ENCODE results near the gene PRKCE. TPM values are rescaled to one million over a fixed set of nuclear protein-coding genes. Genes with fewer than 3 reads are reported as not detected.

PRKCE gene
- polyA plus RNA-seq, 3 donors = 1.3 to 7.7 (median 2.3) TPM

DNA sequence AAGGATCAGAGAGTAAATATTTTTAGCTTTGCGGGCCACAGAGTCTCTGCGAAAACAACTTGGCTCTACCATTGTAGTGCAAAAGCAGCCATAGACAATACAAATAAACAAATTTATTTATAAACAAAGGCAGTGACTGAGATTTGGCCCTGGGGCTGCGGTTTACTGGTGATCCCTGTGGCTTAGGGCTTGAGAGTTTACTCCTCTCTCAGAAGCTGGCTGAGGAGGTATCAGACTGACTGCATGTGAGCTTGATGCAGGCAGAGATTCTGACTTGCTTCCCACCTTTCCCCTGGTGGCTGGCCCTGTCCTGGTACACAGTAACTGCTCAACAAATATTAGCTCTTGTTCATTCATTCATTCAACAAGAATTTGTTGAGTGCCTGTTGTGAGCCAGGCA is 81.5 kb downstream of the PRKCE start:
- H3K27ac Mint-ChIP-seq = no peak overlapping the region
- H3K36me3 ChIP-seq (replicated peaks in 1 of 2; ENCODE audit: control insufficient read depth in 1 of 2, insufficient read depth in 2 of 2, low read length in 2 of 2) = no peaks in the 10 kb centered on the region

DNA sequence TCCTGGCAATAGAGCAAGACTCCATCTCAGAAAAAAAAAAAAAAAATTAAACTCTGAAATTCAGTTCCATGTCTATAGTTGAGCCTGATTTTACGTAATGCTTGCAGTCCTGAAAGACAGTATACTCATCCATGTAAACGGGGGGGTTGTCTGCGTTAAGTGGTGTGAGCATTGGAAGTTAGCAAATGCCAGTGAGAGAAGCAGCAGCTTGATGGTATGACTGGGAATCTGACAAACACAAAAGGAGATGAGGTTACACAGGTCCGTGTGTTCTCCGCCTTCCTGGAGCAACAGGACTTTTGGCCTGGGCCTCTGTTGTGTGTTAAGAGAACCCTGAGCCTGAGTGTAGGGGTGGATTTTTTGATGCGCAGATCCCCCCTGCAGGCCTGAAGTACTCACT is 82.9 kb downstream of the PRKCE start:
- H3K79me2 ChIP-seq (ENCODE audit: insufficient read depth, low read length) = peaks cover 33% of the 10 kb centered on the region
- intact Hi-C loops (cut with micrococcal nuclease) = no loop called here
- H3K9me3 Mint-ChIP-seq = peaks cover 0 to 5% (median 0%) of the 10 kb centered on the region in 7 donors
- H3K27me3 Mint-ChIP-seq (ENCODE audit: low read depth in 3 of 3) = peaks cover 0 to 1% (median 0%) of the 10 kb centered on the region in 3 donors
- peaks cover 9% of the 10 kb centered on the region for H4K20me1 ChIP-seq (ENCODE audit: insufficient read depth, low read length)
- H3K36me3 ChIP-seq (replicated peaks in 1 of 2; ENCODE audit: control insufficient read depth in 1 of 2, insufficient read depth in 2 of 2, low read length in 2 of 2) = no peaks in the 10 kb centered on the region
- H3K4me3 Mint-ChIP-seq = no peak overlapping the region
- H3K9me3 ChIP-seq (replicated peaks in 1 of 2; ENCODE audit: control insufficient read depth in 1 of 2, insufficient read depth in 1 of 2, low read length in 2 of 2) = no peaks in the 10 kb centered on the region
- H2AFZ ChIP-seq (ENCODE audit: insufficient read depth, low read depth, low read length, poor library complexity, severe bottlenecking) = no peak overlapping the region
- no peaks in the 10 kb centered on the region for H3K27me3 ChIP-seq (ENCODE audit: control insufficient read depth in 2 of 2, insufficient read depth in 2 of 2, low read length in 2 of 2)
- no peak overlapping the region for H3K27ac Mint-ChIP-seq
- H3K4me3 ChIP-seq (replicated peaks in 1 of 3; ENCODE audit: low read depth in 2 of 3, low read length in 3 of 3) = no peak overlapping the region
- H3K4me2 ChIP-seq (replicated peaks; ENCODE audit: extremely low read depth, low read length, poor library complexity, severe bottlenecking) = no peak overlapping the region
- H3K4me1 ChIP-seq (ENCODE audit: control insufficient read depth in 1 of 2, insufficient read depth in 2 of 2, low read length in 2 of 2) = peaks cover 24 to 25% of the 10 kb centered on the region in 2 donors
- H3K27ac ChIP-seq (ENCODE audit: low read depth in 1 of 2, low read length in 2 of 2) = no peak overlapping the region
- peaks cover 6 to 12% of the 10 kb centered on the region in 2 donors for H3K36me3 Mint-ChIP-seq
- H3K4me1 Mint-ChIP-seq = peaks cover 33% of the 10 kb centered on the region
- TF ChIP-seq, protein P1, sequence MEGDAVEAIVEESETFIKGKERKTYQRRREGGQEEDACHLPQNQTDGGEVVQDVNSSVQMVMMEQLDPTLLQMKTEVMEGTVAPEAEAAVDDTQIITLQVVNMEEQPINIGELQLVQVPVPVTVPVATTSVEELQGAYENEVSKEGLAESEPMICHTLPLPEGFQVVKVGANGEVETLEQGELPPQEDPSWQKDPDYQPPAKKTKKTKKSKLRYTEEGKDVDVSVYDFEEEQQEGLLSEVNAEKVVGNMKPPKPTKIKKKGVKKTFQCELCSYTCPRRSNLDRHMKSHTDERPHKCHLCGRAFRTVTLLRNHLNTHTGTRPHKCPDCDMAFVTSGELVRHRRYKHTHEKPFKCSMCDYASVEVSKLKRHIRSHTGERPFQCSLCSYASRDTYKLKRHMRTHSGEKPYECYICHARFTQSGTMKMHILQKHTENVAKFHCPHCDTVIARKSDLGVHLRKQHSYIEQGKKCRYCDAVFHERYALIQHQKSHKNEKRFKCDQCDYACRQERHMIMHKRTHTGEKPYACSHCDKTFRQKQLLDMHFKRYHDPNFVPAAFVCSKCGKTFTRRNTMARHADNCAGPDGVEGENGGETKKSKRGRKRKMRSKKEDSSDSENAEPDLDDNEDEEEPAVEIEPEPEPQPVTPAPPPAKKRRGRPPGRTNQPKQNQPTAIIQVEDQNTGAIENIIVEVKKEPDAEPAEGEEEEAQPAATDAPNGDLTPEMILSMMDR (IDR thresholded peaks at IDR 0.05) = no peak
- no peak for DNase-seq
- 100% methylated on average over 3 of the region's 6 CpGs for WGBS (ENCODE audit: insufficient coverage)
- H3K9ac ChIP-seq (ENCODE audit: insufficient read depth, low read length, poor library complexity, severe bottlenecking) = no peak overlapping the region

More for the DNA sequence above, 81.5 kb downstream of the PRKCE start:
- Histone ChIP-seq H2AFZ (ENCODE audit: insufficient read depth, low read depth, low read length, poor library complexity, severe bottlenecking) (no peak overlapping the region), H3K27me3 (ENCODE audit: control insufficient read depth in 2 of 2, insufficient read depth in 2 of 2, low read length in 2 of 2) (no peaks in the 10 kb centered on the region), H3K79me2 (ENCODE audit: insufficient read depth, low read length) (peaks cover 33% of the 10 kb centered on the region), H3K27ac (ENCODE audit: low read depth in 1 of 2, low read length in 2 of 2) (no peak overlapping the region), H3K4me3 (replicated peaks in 1 of 3; ENCODE audit: low read depth in 2 of 3, low read length in 3 of 3) (no peak overlapping the region), H3K4me2 (replicated peaks; ENCODE audit: extremely low read depth, low read length, poor library complexity, severe bottlenecking) (no peak overlapping the region), H3K9me3 (replicated peaks in 1 of 2; ENCODE audit: control insufficient read depth in 1 of 2, insufficient read depth in 1 of 2, low read length in 2 of 2) (no peaks in the 10 kb centered on the region), H3K9ac (ENCODE audit: insufficient read depth, low read length, poor library complexity, severe bottlenecking) (no peak overlapping the region), H3K4me1 (ENCODE audit: control insufficient read depth in 1 of 2, insufficient read depth in 2 of 2, low read length in 2 of 2) (peaks cover 36 to 38% of the 10 kb centered on the region in 2 donors), H4K20me1 (ENCODE audit: insufficient read depth, low read length) (peaks cover 7% of the 10 kb centered on the region)
- intact Hi-C loops (cut with micrococcal nuclease) = no loop called here
- Mint-ChIP-seq H3K27me3 (ENCODE audit: low read depth in 3 of 3) (peaks cover 0 to 3% (median 0%) of the 10 kb centered on the region in 3 donors), H3K4me3 (no peak overlapping the region), H3K9me3 (peaks cover 0 to 5% (median 0%) of the 10 kb centered on the region in 7 donors), H3K4me1 (peaks cover 46% of the 10 kb centered on the region), H3K36me3 (peaks cover 10 to 13% of the 10 kb centered on the region in 2 donors)
- TF ChIP-seq, protein P1 (IDR thresholded peaks at IDR 0.05) = no peak
- no peak for DNase-seq
- no CpG with 5 or more reads among the region's 3 CpGs for WGBS (ENCODE audit: insufficient coverage)
